ENCODE results near the gene DSC3. TPM values are rescaled to one million over a fixed set of nuclear protein-coding genes. Genes with fewer than 3 reads are reported as not detected.

Gene DSC3
- total and polyA plus RNA-seq, 2 donors (not counting 3 experiments of a cell fraction or from before 2014, with no cell fraction given) = 0.04 to 0.18 TPM

GRCh38 chr18:30989141-30989540 is 53.4 kb downstream of the DSC3 start:
- CTCF ChIA-PET = no interaction called here
- dilution Hi-C loops (cut with MboI; ENCODE audit: extremely low pct_ligation_motif_present, low sequenced_read_pairs) = no loop called here
- no peak for FAIRE-seq

More at GRCh38 chr18:30989141-30989540, 53.4 kb downstream of the DSC3 start:
- TF ChIP-seq MAX (IDR thresholded peaks at IDR 0.05; ENCODE audit: insufficient read depth, insufficient read length) = no peak
- TF ChIP-seq EZH2 (IDR thresholded peaks at IDR 0.05; ENCODE audit: borderline replicate concordance, low read depth, low read length, severe bottlenecking) = no peak
- TF ChIP-seq JUN (IDR thresholded peaks at IDR 0.05; ENCODE audit: borderline replicate concordance, insufficient read depth, insufficient read length, low read depth) = no peak
- no peak for TF ChIP-seq MYC (IDR thresholded peaks at IDR 0.05; ENCODE audit: low read depth, low read length)
- TF ChIP-seq POLR2AphosphoS5 (IDR thresholded peaks at IDR 0.05; ENCODE audit: insufficient read depth, low read depth, low read length) = no peak
- no peak for TF ChIP-seq FOS (IDR thresholded peaks at IDR 0.05; ENCODE audit: borderline replicate concordance, insufficient read depth, low read length)
- no peak for TF ChIP-seq GATA2 (IDR thresholded peaks at IDR 0.05; ENCODE audit: insufficient read depth, insufficient read length, low read depth, low read length)
- TF ChIP-seq POLR2A (IDR thresholded peaks at IDR 0.05; ENCODE audit: low read depth, low read length) = no peak
- no peak for TF ChIP-seq CTCF (IDR thresholded peaks at IDR 0.05; ENCODE audit: extremely low read depth in 1 of 2, insufficient read depth in 1 of 2, low read depth in 1 of 2, low read length in 2 of 2)
- Histone ChIP-seq H3K27ac (ENCODE audit: insufficient read depth, low read depth, low read length) (no peak overlapping the region), H3K27me3 (ENCODE audit: control insufficient read depth in 2 of 2, insufficient read depth in 2 of 2, low read length in 2 of 2) (no peaks in the 10 kb centered on the region), H3K9me1 (replicated peaks; ENCODE audit: control insufficient read depth, extremely low read depth, insufficient read depth, low read length) (no peaks in the 10 kb centered on the region), H4K20me1 (replicated peaks; ENCODE audit: control insufficient read depth, extremely low read depth, insufficient read depth, low read length) (no peaks in the 10 kb centered on the region), H3K36me3 (ENCODE audit: control insufficient read depth in 2 of 2, extremely low read depth in 1 of 2, insufficient read depth in 2 of 2, low read length in 2 of 2) (no peaks in the 10 kb centered on the region), H3K79me2 (ENCODE audit: control insufficient read depth, insufficient read depth, low read length) (no peaks in the 10 kb centered on the region), H3K9ac (replicated peaks; ENCODE audit: extremely low read depth, insufficient read depth, low read length) (no peak overlapping the region), H2AFZ (ENCODE audit: low read depth, low read length) (no peak overlapping the region), H3K4me2 (ENCODE audit: insufficient read depth, low read length) (no peak overlapping the region), H3K4me1 (ENCODE audit: control insufficient read depth, extremely low read depth, insufficient read depth, low read length) (no peaks in the 10 kb centered on the region), H3K4me3 (replicated peaks in 1 of 3; ENCODE audit: insufficient read depth in 1 of 3, low read depth in 1 of 3, low read length in 3 of 3) (no peak overlapping the region), H3K9me3 (replicated peaks; ENCODE audit: control insufficient read depth, insufficient read depth, low read length) (no peaks in the 10 kb centered on the region)
- POLR2A ChIA-PET = no interaction called here
- no TSS peak for BruUV-seq (replicated peaks)
- DNase-seq (ENCODE audit: low read depth, low spot score) = no peak
- intact Hi-C loops (cut with micrococcal nuclease) = no loop called here
